ENCODE data around the gene SLC25A25. TPM values are rescaled to one million over a fixed set of nuclear protein-coding genes. Genes with fewer than 3 reads are reported as not detected.

Gene SLC25A25
- total and polyA plus RNA-seq, 2 donors (not counting 3 experiments of a cell fraction or from before 2014, with no cell fraction given) = 18.1 to 20.2 TPM

DNA sequence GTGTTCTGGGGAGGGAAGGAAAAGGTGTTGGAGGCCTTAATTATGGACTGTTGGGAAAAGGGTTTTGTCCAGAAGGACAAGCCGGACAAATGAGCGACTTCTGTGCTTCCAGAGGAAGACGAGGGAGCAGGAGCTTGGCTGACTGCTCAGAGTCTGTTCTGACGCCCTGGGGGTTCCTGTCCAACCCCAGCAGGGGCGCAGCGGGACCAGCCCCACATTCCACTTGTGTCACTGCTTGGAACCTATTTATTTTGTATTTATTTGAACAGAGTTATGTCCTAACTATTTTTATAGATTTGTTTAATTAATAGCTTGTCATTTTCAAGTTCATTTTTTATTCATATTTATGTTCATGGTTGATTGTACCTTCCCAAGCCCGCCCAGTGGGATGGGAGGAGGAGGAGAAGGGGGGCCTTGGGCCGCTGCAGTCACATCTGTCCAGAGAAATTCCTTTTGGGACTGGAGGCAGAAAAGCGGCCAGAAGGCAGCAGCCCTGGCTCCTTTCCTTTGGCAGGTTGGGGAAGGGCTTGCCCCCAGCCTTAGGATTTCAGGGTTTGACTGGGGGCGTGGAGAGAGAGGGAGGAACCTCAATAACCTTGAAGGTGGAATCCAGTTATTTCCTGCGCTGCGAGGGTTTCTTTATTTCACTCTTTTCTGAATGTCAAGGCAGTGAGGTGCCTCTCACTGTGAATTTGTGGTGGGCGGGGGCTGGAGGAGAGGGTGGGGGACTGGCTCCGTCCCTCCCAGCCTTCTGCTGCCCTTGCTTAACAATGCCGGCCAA lies 40.4 kb downstream of the SLC25A25 start:
- H3K4me2 ChIP-seq (ENCODE audit: insufficient read depth, low read length) = no peak overlapping the region
- H4K20me1 ChIP-seq (replicated peaks; ENCODE audit: control insufficient read depth, extremely low read depth, insufficient read depth, low read length) = no peaks in the 10 kb centered on the region
- TF ChIP-seq GATA2 (IDR thresholded peaks at IDR 0.05; ENCODE audit: insufficient read depth, insufficient read length, low read depth, low read length) = no peak
- no peak for TF ChIP-seq JUN (IDR thresholded peaks at IDR 0.05; ENCODE audit: borderline replicate concordance, insufficient read depth, insufficient read length, low read depth)
- TF ChIP-seq POLR2A (IDR thresholded peaks at IDR 0.05; ENCODE audit: low read depth, low read length) = no peak
- TF ChIP-seq POLR2AphosphoS5 (IDR thresholded peaks at IDR 0.05; ENCODE audit: insufficient read depth, low read depth, low read length) = no peak
- dilution Hi-C loops (cut with MboI; ENCODE audit: extremely low pct_ligation_motif_present, low sequenced_read_pairs) (no loop called here), intact Hi-C loops (cut with micrococcal nuclease) (no loop called here)
- FAIRE-seq (no peak), DNase-seq (ENCODE audit: low read depth, low spot score) (no peak)
- no peak overlapping the region for H3K9ac ChIP-seq (replicated peaks; ENCODE audit: extremely low read depth, insufficient read depth, low read length)
- no peaks in the 10 kb centered on the region for H3K27me3 ChIP-seq (ENCODE audit: control insufficient read depth in 2 of 2, insufficient read depth in 2 of 2, low read length in 2 of 2)
- H2AFZ ChIP-seq (ENCODE audit: low read depth, low read length) = no peak overlapping the region
- H3K4me3 ChIP-seq (replicated peaks in 1 of 3; ENCODE audit: insufficient read depth in 1 of 3, low read depth in 1 of 3, low read length in 3 of 3) = no peak overlapping the region
- no peaks in the 10 kb centered on the region for H3K9me3 ChIP-seq (replicated peaks; ENCODE audit: control insufficient read depth, insufficient read depth, low read length)
- peaks cover 5 to 35% of the 10 kb centered on the region in 2 experiments for H3K36me3 ChIP-seq (ENCODE audit: control insufficient read depth in 2 of 2, extremely low read depth in 1 of 2, insufficient read depth in 2 of 2, low read length in 2 of 2)
- BruUV-seq (replicated peaks) = no TSS peak
- H3K79me2 ChIP-seq (ENCODE audit: control insufficient read depth, insufficient read depth, low read length) = no peaks in the 10 kb centered on the region
- ChIA-PET POLR2A (interaction anchor here (0.5 kb wide), 1 partner anchor 63 kb away, joined by 3 read pairs; no protein-coding TSS in a partner anchor), CTCF (interaction anchor here (2.9 kb wide), 1 partner anchor 9 kb away, joined by 20 read pairs; no protein-coding TSS in a partner anchor)
- no peak overlapping the region for H3K27ac ChIP-seq (ENCODE audit: insufficient read depth, low read depth, low read length)
- no peaks in the 10 kb centered on the region for H3K9me1 ChIP-seq (replicated peaks; ENCODE audit: control insufficient read depth, extremely low read depth, insufficient read depth, low read length)
- no peaks in the 10 kb centered on the region for H3K4me1 ChIP-seq (ENCODE audit: control insufficient read depth, extremely low read depth, insufficient read depth, low read length)

- no peaks in the 10 kb centered on the region for H3K9me3 ChIP-seq (replicated peaks; ENCODE audit: control insufficient read depth, insufficient read depth, low read length)
- ChIA-PET POLR2A (interaction anchor here (0.5 kb wide), 1 partner anchor 64 kb away, joined by 3 read pairs; no protein-coding TSS in a partner anchor), CTCF (interaction anchor here (1.6 to 2.9 kb wide), 2 partner anchors 9 to 10 kb away, joined by 4 to 20 read pairs; no protein-coding TSS in a partner anchor)
- no peak overlapping the region for H3K4me2 ChIP-seq (ENCODE audit: insufficient read depth, low read length)
- BruUV-seq (replicated peaks) = no TSS peak
- H3K36me3 ChIP-seq (ENCODE audit: control insufficient read depth in 2 of 2, extremely low read depth in 1 of 2, insufficient read depth in 2 of 2, low read length in 2 of 2) = peaks cover 5 to 29% of the 10 kb centered on the region in 2 experiments
- H3K4me1 ChIP-seq (ENCODE audit: control insufficient read depth, extremely low read depth, insufficient read depth, low read length) = no peaks in the 10 kb centered on the region
- no peaks in the 10 kb centered on the region for H3K9me1 ChIP-seq (replicated peaks; ENCODE audit: control insufficient read depth, extremely low read depth, insufficient read depth, low read length)
- intact Hi-C loops (cut with micrococcal nuclease) = no loop called here
- dilution Hi-C loops (cut with MboI; ENCODE audit: extremely low pct_ligation_motif_present, low sequenced_read_pairs) = no loop called here
- FAIRE-seq = no peak
- H3K27ac ChIP-seq (ENCODE audit: insufficient read depth, low read depth, low read length) = no peak overlapping the region
- H3K79me2 ChIP-seq (ENCODE audit: control insufficient read depth, insufficient read depth, low read length) = no peaks in the 10 kb centered on the region
- no peak overlapping the region for H3K9ac ChIP-seq (replicated peaks; ENCODE audit: extremely low read depth, insufficient read depth, low read length)
- H3K27me3 ChIP-seq (ENCODE audit: control insufficient read depth in 2 of 2, insufficient read depth in 2 of 2, low read length in 2 of 2) = no peaks in the 10 kb centered on the region
- DNase-seq (ENCODE audit: low read depth, low spot score) = no peak
- H2AFZ ChIP-seq (ENCODE audit: low read depth, low read length) = no peak overlapping the region
- no peaks in the 10 kb centered on the region for H4K20me1 ChIP-seq (replicated peaks; ENCODE audit: control insufficient read depth, extremely low read depth, insufficient read depth, low read length)
- TF ChIP-seq, protein P1, sequence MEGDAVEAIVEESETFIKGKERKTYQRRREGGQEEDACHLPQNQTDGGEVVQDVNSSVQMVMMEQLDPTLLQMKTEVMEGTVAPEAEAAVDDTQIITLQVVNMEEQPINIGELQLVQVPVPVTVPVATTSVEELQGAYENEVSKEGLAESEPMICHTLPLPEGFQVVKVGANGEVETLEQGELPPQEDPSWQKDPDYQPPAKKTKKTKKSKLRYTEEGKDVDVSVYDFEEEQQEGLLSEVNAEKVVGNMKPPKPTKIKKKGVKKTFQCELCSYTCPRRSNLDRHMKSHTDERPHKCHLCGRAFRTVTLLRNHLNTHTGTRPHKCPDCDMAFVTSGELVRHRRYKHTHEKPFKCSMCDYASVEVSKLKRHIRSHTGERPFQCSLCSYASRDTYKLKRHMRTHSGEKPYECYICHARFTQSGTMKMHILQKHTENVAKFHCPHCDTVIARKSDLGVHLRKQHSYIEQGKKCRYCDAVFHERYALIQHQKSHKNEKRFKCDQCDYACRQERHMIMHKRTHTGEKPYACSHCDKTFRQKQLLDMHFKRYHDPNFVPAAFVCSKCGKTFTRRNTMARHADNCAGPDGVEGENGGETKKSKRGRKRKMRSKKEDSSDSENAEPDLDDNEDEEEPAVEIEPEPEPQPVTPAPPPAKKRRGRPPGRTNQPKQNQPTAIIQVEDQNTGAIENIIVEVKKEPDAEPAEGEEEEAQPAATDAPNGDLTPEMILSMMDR (IDR thresholded peaks at IDR 0.05; ENCODE audit: extremely low read depth in 1 of 2, insufficient read depth in 1 of 2, low read depth in 1 of 2, low read length in 2 of 2) = no peak
- no peak for TF ChIP-seq EZH2 (IDR thresholded peaks at IDR 0.05; ENCODE audit: borderline replicate concordance, low read depth, low read length, severe bottlenecking)
- TF ChIP-seq MYC (IDR thresholded peaks at IDR 0.05; ENCODE audit: low read depth, low read length) = no peak
- TF ChIP-seq GATA2 (IDR thresholded peaks at IDR 0.05; ENCODE audit: insufficient read depth, insufficient read length, low read depth, low read length) = no peak
- TF ChIP-seq, protein P2, sequence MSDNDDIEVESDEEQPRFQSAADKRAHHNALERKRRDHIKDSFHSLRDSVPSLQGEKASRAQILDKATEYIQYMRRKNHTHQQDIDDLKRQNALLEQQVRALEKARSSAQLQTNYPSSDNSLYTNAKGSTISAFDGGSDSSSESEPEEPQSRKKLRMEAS (IDR thresholded peaks at IDR 0.05; ENCODE audit: insufficient read depth, insufficient read length) = no peak
- no peak for TF ChIP-seq POLR2AphosphoS5 (IDR thresholded peaks at IDR 0.05; ENCODE audit: insufficient read depth, low read depth, low read length)
- no peak for TF ChIP-seq POLR2A (IDR thresholded peaks at IDR 0.05; ENCODE audit: low read depth, low read length)
- no peak for TF ChIP-seq JUN (IDR thresholded peaks at IDR 0.05; ENCODE audit: borderline replicate concordance, insufficient read depth, insufficient read length, low read depth)
- TF ChIP-seq FOS (IDR thresholded peaks at IDR 0.05; ENCODE audit: borderline replicate concordance, insufficient read depth, low read length) = no peak
- no peak overlapping the region for H3K4me3 ChIP-seq (replicated peaks in 1 of 3; ENCODE audit: insufficient read depth in 1 of 3, low read depth in 1 of 3, low read length in 3 of 3)
Observed at GRCh38 chr9:128109050-128109709, 41.1 kb downstream of the SLC25A25 start.

Measured in endothelial cell of umbilical vein (primary cell).